ENCODE data around the gene ZNF19. TPM values are rescaled to one million over a fixed set of nuclear protein-coding genes. Genes with fewer than 3 reads are reported as not detected.

ZNF19 gene
- total RNA-seq, 4 donors from 2014 or later: 2.3 to 4.0 (median 2.9) TPM

GRCh38 chr16:71528863-71529262 is 39.7 kb upstream of the ZNF19 start:
- Histone ChIP-seq H3K9me3 (no peaks in the 10 kb centered on the region), H3K27me3 (no peaks in the 10 kb centered on the region), H3K36me3 (no peaks in the 10 kb centered on the region), H3K27ac (replicated peaks in 1 of 4) (no peak overlapping the region), H3K4me1 (peaks cover 0 to 16% (median 11%) of the 10 kb centered on the region in 4 donors), H3K4me3 (no peak overlapping the region)
- no peak for TF ChIP-seq POLR2A (IDR thresholded peaks at IDR 0.05; ENCODE audit: low read depth)
- TF ChIP-seq, protein P1, sequence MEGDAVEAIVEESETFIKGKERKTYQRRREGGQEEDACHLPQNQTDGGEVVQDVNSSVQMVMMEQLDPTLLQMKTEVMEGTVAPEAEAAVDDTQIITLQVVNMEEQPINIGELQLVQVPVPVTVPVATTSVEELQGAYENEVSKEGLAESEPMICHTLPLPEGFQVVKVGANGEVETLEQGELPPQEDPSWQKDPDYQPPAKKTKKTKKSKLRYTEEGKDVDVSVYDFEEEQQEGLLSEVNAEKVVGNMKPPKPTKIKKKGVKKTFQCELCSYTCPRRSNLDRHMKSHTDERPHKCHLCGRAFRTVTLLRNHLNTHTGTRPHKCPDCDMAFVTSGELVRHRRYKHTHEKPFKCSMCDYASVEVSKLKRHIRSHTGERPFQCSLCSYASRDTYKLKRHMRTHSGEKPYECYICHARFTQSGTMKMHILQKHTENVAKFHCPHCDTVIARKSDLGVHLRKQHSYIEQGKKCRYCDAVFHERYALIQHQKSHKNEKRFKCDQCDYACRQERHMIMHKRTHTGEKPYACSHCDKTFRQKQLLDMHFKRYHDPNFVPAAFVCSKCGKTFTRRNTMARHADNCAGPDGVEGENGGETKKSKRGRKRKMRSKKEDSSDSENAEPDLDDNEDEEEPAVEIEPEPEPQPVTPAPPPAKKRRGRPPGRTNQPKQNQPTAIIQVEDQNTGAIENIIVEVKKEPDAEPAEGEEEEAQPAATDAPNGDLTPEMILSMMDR (IDR thresholded peaks at IDR 0.05): no peak
- no peak for TF ChIP-seq EP300 (IDR thresholded peaks at IDR 0.05)
- TF ChIP-seq POLR2AphosphoS5 (IDR thresholded peaks at IDR 0.05): no peak
- 78% methylated on average over 4 of the region's 4 CpGs for WGBS
- DNase-seq (ENCODE audit: extremely low spot score): no peak
- intact Hi-C loops (cut with DNase I): no loop called here

DNA sequence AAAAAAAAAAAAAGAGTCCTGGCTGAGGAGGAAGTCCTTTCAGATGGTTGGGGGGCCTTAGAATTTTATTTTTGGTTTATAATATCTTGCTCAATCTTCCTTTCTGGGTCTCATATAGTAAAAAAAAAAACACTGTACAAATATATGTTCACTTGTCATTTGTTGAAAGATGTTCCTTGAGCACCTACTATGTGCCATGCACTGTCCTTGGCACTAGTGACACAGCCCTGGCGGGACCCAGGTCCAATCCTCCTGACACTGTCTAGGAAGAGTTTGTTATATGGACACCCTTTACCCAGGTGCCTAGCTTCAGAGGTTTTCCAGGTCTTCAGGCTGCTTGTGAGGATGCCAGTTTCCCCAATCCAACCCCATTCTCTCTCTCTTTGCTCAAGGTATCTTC is 39.1 kb upstream of the ZNF19 start:
- intact Hi-C loops (cut with DNase I): no loop called here
- no peak for DNase-seq (ENCODE audit: extremely low spot score)
- Histone ChIP-seq H3K36me3 (no peaks in the 10 kb centered on the region), H3K27ac (replicated peaks in 1 of 4) (no peak overlapping the region), H3K9me3 (no peaks in the 10 kb centered on the region), H3K27me3 (no peaks in the 10 kb centered on the region), H3K4me1 (peaks cover 0 to 16% (median 11%) of the 10 kb centered on the region in 4 donors), H3K4me3 (no peak overlapping the region)
- TF ChIP-seq POLR2A (IDR thresholded peaks at IDR 0.05; ENCODE audit: low read depth): no peak
- TF ChIP-seq, protein P1 (IDR thresholded peaks at IDR 0.05): no peak
- no peak for TF ChIP-seq POLR2AphosphoS5 (IDR thresholded peaks at IDR 0.05)
- TF ChIP-seq EP300 (IDR thresholded peaks at IDR 0.05): no peak
- 93% methylated on average over 1 of the region's 1 CpG for WGBS

GRCh38 chr16:71526111-71526631 is 37.0 kb upstream of the ZNF19 start, which contains the start of gene CHST4:
TSS of gene CHST4 (plus strand) at chr16:71526426. CDS start at chr16:71536678, 10,252 bp downstream.
- peak in 1 of 2 donors; percentile 10 for TF ChIP-seq POLR2AphosphoS5 (IDR thresholded peaks at IDR 0.05)
- TF ChIP-seq POLR2A (IDR thresholded peaks at IDR 0.05; ENCODE audit: low read depth): no peak
- Histone ChIP-seq H3K4me3 (peak within 1 kb of the TSS in 2 of 4 donors; percentile 7 to 16), H3K4me1 (peaks cover 0 to 16% (median 11%) of the 10 kb centered on the region in 4 donors), H3K9me3 (no peaks in the 10 kb centered on the region), H3K27ac (replicated peaks in 1 of 4) (peak within 1 kb of the TSS in 3 of 4 donors; percentile 15 to 40 (median 37)), H3K27me3 (no peaks in the 10 kb centered on the region), H3K36me3 (no peaks in the 10 kb centered on the region)
- 19% methylated on average over 9 of the region's 9 CpGs for WGBS
- DNase-seq (ENCODE audit: extremely low spot score): no peak
- intact Hi-C loops (cut with DNase I): no loop called here

GRCh38 chr16:71524566-71525553 is 35.7 kb upstream of the ZNF19 start:
- no peak for DNase-seq (ENCODE audit: extremely low spot score)
- H3K4me1 ChIP-seq: peaks cover 0 to 16% (median 11%) of the 10 kb centered on the region in 4 donors
- no peaks in the 10 kb centered on the region for H3K9me3 ChIP-seq
- H3K4me3 ChIP-seq: peak overlapping the region in 1 of 4 donors; percentile 7
- TF ChIP-seq POLR2A (IDR thresholded peaks at IDR 0.05; ENCODE audit: low read depth) (no peak), POLR2AphosphoS5 (IDR thresholded peaks at IDR 0.05) (peak in 1 of 2 donors; percentile 8)
- 56% methylated on average over 16 of the region's 16 CpGs for WGBS
- intact Hi-C loops (cut with DNase I): no loop called here
- no peaks in the 10 kb centered on the region for H3K36me3 ChIP-seq
- peak overlapping the region in 1 of 4 donors; percentile 15 for H3K27ac ChIP-seq (replicated peaks in 1 of 4)
- H3K27me3 ChIP-seq: no peaks in the 10 kb centered on the region

DNA sequence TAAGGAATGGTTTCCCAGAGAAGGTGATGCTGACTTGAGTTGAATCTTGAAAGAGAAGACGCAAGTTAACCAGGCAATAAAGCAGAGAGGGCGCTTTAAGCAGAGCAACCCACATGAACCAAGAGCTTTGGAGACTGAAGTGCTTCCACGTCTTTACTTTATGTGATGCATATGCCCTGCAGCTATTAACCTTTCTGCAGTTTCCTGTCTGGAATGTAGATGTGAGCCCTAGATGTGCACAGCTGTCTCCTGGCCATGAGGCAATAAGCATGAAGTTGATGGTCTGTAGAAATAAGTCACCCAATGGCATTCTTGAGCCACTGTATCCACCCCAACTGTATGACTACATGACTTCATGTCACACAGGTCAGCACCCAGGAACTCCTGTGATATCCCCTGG is 31.4 kb upstream of the ZNF19 start:
- H3K9me3 ChIP-seq: no peaks in the 10 kb centered on the region
- TF ChIP-seq POLR2A (IDR thresholded peaks at IDR 0.05; ENCODE audit: low read depth): no peak
- TF ChIP-seq POLR2AphosphoS5 (IDR thresholded peaks at IDR 0.05): no peak
- no peak for TF ChIP-seq EP300 (IDR thresholded peaks at IDR 0.05)
- TF ChIP-seq, protein P1 (IDR thresholded peaks at IDR 0.05): no peak

More for the DNA sequence above, 31.4 kb upstream of the ZNF19 start:
- intact Hi-C loops (cut with DNase I): no loop called here
- WGBS: 69% methylated on average over 3 of the region's 3 CpGs
- Histone ChIP-seq H3K4me1 (peaks cover 0 to 5% (median 0%) of the 10 kb centered on the region in 4 donors), H3K4me3 (no peak overlapping the region), H3K27ac (replicated peaks in 1 of 4) (no peak overlapping the region), H3K27me3 (no peaks in the 10 kb centered on the region), H3K36me3 (no peaks in the 10 kb centered on the region)
- no peak for DNase-seq (ENCODE audit: extremely low spot score)

Measured in esophagus muscularis mucosa (tissue), 4 donors.